Stimulated activated CD4-positive, alpha-beta T cell treated with anti-CD3 and anti-CD28 coated beads, Interleukin-4, amount 100 ng/mL, for 1 hour (primary cell): ENCODE results near the gene SMC4.
"Not testable (repeated sequence)": the region's sequence is repeated elsewhere in the genome, so short reads cannot be mapped to it uniquely, and the experiment has no call there.

Experiments
- DNase-seq: peaks from one replicate; pipeline ENCODE4 v3.0.0-alpha.2; 2020

Gene SMC4

GRCh38 chr3:160399125-160400029, at the start of gene SMC4, which contains the start of gene IFT80:
Gene SMC4 (plus strand): TSS chr3:160399650. CDS start chr3:160400827, 1,177 bp downstream.
Gene IFT80 (minus strand): TSS chr3:160399225. CDS start chr3:160384600, 14,625 bp downstream.
- DNase-seq, result peak; percentile 94

GRCh38 chr3:160355826-160356225, 43.6 kb upstream of the SMC4 start:
- no peak for DNase-seq

- not testable (repeated sequence) for DNase-seq
These were observed 36.6 kb upstream of the SMC4 start for GRCh38 chr3:160362896-160363295.

- DNase-seq, result no peak
These were observed 33.5 kb upstream of the SMC4 start for GRCh38 chr3:160365869-160366522.

GRCh38 chr3:160368804-160369203, 30.6 kb upstream of the SMC4 start:
- DNase-seq, result no peak

GRCh38 chr3:160369784-160370183, 29.7 kb upstream of the SMC4 start:
- no peak for DNase-seq

- no peak for DNase-seq
These were observed 28.2 kb upstream of the SMC4 start for GRCh38 chr3:160370987-160371857.

- DNase-seq, result no peak
These were observed 26.7 kb upstream of the SMC4 start for GRCh38 chr3:160372780-160373179.

GRCh38 chr3:160373655-160374054, 25.8 kb upstream of the SMC4 start:
- no peak for DNase-seq

GRCh38 chr3:160374472-160374871, 25.0 kb upstream of the SMC4 start:
- no peak for DNase-seq

GRCh38 chr3:160374925-160375324, 24.5 kb upstream of the SMC4 start:
- no peak for DNase-seq

- DNase-seq, result no peak
These were observed 22.8 kb upstream of the SMC4 start for GRCh38 chr3:160376681-160377080.

GRCh38 chr3:160378331-160379109, 20.9 kb upstream of the SMC4 start:
- no peak for DNase-seq

GRCh38 chr3:160379628-160380214, 19.7 kb upstream of the SMC4 start:
- no peak for DNase-seq

GRCh38 chr3:160381470-160381869, 18.0 kb upstream of the SMC4 start:
- no peak for DNase-seq

- no peak for DNase-seq
These were observed 14.7 kb upstream of the SMC4 start for GRCh38 chr3:160384639-160385318.

- DNase-seq, result no peak
These were observed 8.8 kb upstream of the SMC4 start for GRCh38 chr3:160390565-160391138.

- no peak for DNase-seq
These were observed 6.7 kb upstream of the SMC4 start for GRCh38 chr3:160392798-160393197.

GRCh38 chr3:160393346-160394008, 6.0 kb upstream of the SMC4 start:
- no peak for DNase-seq

GRCh38 chr3:160394009-160394392, 5.4 kb upstream of the SMC4 start:
- no peak for DNase-seq
